GM18858 (cell line): ENCODE data around the gene WDR86.
A peak's percentile ranks its signal among the peaks of the same experiment; 100 is the strongest.

Experiments
- ATAC-seq: cut with Tn5 transposase; IDR thresholded peaks from one replicate; pipeline ENCODE4 v1.9.1; 2021; ENCODE audit not compliant: unreplicated experiment

WDR86 gene

DNA sequence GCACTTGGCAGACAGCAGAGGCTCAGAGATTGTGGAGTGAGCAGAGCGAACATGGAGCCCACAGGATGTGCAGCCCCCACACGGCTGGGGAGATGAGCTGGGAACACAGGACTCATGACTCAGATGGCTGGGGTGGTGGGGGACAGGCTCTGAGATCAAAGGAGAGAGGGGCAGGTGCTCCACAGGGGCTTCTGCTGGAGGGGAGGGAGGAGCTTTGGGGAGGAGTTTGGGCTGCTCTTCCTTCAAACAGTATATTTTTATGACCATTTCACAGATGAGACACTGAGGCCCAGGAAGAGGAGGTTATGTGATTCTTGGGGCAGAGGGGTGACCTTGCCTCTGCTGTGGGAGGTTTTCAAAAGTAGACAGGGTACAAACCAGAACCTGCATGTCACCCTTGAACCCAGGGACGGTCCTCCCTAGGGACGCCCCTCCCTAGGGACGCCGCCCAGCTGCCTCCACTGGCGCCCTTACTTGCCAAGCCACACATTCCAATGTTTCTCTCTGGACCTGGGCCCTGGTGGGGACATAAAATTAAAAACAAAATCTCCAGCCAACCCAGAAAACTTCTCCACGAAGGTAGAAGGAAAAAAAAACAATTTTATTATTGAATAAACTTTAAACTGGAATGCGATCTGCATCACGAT, 31.1 kb upstream of the WDR86 start:
- ATAC-seq, result no peak

DNA sequence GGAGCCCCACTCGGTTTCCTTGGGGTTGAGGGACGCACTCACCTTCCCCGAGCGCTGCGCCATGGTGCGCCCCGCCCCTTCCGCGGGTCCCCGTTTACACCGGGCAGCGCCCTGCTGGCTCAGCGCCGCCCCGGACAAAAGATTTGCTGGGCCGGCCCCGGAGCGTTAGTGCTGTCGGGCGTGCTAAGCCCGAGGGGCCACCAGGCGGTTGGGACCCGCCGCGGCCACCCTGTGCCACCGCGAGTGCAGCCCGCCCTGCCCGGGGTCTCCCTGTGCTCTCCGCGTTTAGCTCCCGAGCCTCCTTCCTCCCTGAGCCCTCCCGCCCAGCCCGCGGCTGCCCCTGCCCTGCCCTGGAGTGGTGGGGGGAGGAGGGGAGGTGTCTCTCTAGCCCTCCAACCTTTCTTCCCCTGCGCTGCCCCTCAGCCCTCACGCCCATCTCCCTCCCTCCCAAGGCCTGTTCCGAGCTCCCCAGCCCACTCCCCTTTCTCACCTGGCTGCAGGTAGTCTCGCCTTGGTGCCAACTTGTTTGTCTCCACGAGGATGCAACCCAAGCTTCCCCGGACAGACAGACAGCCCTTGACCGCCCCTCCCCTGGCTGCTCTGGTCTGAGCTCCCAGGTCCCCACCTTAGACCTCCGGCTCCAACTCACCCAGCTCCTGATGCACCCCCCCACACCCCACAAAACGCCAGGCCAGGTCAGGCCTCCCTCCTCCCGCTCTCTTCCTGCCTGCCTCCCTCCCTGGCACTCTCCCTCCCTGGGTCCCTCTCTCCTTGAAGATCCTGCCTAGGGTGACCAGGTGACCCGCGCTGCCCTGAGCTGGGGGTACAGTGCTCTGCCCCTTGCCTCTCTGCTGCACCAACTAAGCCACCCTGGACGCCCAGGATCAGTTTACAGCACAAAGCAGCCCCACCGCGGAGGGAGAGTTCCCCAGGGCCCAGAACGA, 30.3 kb upstream of the WDR86 start, which contains the start of gene CRYGN:
Gene CRYGN (minus strand): TSS at position 287 of the 944 bp plus-strand sequence. CDS start 224 bp downstream, at position 63.
- ATAC-seq, result no peak

DNA sequence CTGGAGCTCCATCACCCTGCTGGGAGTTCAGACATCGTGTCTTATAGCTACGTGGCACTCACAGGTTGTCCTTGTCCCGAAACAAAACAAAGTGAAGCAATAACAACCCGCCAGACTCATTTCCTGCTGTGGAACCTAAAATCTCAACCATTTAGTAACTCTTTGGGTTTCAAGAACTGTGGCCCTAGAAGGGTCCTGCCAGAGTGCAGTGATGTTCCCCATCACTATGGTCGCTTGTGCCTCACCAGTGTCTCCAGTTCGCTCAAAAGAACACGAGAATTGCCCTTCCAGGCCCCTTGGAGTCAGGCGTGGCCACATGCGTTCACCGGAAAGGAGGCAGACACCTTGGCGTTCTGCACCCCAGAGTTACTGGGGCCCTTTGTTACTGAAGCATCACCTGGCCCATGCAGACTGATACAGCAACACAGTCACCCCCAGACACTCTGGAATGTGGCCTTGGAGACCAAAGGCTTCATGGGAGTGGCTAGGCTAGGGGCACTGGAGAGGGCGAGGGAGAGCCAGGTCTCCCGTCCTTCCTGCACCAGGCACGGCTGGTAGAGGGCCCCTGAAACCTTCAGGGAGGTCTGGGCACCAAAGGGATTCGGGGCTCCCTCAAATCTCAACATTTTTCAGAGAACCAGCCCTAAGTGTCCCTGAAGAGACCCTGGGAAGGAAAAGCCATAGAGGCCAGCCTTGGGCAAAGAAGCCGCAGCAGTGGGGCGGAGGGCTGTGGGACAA, 29.2 kb upstream of the WDR86 start:
- no peak for ATAC-seq

DNA sequence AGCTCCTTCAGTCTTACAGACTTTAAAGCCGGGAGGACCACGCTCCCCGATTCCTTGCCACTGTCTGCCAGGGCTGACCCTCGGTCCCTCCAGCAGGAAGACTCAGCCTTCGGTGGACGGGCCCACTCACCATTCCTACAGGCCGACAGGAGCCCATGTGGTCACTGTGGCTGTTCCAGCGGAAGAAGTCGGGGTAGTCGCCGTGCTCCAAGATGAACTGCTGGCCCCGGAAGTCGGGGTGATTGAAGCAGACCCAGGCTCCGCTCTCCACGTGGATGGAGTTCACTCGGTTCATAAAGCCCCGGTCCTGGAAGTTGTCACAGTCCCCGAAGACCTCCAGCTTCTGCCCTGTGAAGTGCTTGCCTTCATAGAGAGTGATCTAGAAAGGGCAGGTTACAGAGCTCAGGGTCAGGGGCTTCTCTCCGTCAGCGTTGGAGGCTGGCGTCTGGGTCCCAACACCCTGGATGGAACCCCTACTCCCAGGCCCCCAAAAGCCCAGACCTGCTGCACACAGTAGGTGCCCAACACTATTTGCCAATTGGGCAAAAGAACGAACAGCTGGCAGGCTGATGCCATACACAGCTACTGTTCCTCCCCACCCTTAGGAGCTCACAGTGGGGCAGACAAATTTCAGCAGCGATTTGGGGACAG, 28.2 kb upstream of the WDR86 start:
- ATAC-seq, result no peak

DNA sequence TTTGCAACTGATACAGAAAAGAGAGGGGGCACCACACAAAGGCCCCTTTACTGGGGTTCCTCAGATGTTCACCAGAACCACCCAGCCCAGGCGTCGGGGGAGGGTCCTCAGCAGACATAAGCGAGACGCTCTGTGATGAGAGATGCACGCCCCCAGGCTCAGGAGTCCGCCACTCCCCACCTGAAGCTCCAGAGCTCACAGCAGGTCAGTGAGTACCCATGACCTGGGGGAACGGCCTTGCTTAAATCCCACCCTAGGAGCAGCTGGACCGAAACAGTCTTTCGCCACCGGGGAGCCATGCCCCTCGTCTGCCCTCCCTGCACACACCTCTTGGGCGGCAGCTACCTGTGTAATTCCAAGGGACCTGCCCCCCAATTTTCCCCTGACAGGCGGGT, 27.3 kb upstream of the WDR86 start:
- ATAC-seq, result no peak

DNA sequence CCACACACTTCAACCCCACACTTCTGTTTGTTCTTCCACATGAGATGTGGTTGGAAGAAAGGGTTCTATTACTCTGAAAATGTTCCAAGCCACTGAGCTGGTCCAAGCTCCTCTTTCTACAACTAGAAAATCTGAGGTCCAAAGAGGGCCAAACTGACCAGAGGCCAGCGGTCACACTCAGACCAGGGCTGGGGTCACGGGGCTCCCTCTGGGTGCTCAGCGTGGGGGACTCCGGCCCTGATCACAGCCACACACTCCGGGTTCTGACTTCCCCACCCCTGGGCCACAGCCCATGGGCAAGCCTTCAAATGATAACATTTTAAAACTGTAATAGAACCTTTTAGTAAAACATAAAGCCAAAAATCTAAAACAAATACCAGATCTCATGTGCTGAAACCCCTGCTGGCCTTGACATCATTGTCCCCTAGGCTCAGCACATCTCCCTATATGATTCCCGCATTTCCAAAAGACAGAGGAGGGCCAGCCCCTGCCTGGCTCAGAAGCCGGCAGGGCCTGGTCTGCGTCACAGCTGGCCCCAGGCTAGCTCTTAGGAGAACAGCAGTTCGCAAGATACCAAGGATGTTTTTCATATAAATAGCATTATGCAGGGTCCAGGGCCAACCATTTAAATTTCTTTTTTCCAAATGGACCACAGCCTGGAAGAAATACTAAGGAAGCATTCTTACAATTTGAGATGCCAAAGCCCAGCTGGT, 26.8 kb upstream of the WDR86 start:
- ATAC-seq, result no peak

DNA sequence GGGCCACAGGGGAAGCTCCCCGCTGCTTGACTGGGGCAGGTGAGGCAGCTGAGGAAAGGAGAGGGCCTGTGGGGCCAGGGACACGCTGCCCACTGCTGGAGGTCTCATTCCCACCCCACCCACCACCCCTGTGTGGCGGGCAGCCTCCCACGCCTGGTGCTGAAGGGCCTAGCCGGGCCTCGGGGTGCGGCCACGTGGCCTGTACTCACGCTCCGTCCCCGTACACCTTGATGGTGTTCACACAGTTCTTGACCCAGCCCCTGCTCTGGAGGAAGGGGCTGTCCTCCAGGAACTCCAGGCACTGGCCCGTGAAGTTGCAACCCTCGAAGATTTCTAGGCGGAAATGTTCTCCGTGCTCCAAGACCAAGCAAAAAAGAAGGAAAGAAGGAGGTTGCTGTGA, 26.1 kb upstream of the WDR86 start:
- ATAC-seq, result no peak

DNA sequence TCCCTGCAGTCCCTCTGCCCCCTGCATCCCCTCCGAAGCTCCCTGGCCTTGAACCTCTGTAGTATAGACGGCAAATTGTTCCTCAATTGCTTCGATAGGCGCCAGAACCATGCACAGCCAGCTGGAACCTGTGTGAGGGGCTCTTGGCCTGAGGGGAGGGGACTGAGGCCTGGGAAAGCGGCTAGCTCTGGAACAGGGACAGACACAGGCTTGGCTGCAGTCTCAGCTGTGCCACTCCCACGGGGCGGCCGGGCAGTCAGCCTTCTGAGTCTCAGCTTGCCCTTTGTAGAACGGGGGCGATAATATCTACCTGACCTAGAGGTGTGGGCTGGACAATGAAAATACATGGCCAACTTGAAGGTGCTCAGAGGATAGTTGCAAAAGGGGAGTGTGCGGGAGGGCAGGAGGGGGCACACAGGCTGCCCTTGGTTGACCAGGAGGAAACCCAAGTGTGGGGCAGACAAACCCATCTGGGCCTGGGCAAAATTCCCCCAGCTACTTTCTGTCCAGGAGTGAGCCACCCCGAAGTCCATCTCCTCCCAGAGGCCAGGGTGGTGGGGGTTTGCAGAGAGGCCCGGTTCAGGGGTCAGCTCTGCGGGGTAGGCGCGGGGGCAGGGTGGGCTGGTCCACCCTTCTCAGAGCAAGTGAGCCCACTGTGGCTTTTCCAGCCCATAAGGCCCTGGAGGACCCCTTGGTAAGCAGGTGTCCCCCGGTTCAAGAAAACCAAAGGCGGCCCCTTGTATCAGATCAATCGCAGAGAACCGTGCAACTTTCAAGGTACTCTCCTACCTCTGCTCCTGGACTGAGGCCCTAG, 25.5 kb upstream of the WDR86 start:
- no peak for ATAC-seq

DNA sequence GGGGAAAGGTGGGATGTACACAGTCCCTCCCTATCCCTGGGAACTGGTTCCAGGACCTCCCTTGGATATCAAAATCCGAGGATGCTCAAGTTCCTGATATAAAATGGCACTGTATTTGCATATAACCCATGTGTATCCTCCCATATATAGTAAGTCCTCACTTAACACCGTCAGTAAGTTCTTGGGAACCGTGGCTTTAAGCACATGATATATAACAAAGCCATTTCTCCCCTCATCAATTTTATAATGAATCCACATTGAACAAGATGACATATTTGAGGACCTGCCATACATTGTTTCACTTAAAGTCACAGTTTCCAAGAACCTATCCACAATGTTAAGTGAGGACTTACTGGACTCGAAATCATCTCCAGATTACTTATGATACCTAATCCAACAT, 24.7 kb upstream of the WDR86 start:
- no peak for ATAC-seq

DNA sequence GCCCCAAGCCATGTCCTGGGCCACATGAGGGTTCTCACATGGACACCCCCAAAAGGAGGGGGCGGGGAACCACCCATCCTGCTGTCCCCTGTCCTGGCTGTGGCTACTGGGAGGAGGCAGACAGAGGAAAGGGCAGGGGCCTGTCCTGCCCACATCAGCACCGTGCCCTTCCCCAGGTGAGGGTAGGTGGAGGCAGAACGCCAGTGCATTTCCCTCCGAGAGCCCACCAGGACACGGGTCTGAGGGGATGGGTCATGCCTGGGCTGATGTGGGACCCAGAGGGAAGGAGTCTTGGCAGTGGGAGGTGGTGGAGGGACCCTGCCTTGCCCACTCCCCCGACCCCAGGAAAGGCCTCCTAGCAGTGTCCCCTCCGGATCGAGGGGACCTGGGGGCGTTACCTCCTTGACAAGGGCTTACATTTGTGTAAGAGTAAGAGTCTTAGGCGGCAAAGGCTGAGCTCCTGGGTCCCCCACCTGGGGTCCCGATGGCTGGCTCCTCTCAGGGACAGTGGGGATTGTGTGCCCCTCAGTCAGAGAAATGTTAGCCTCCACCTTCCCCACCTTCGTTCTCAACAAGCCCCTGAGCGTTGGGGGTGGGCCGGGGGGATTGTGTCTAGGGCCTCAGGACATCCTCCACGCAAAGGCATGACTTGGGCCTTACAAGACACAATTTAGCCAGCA, 24.0 kb upstream of the WDR86 start:
- ATAC-seq, result no peak

DNA sequence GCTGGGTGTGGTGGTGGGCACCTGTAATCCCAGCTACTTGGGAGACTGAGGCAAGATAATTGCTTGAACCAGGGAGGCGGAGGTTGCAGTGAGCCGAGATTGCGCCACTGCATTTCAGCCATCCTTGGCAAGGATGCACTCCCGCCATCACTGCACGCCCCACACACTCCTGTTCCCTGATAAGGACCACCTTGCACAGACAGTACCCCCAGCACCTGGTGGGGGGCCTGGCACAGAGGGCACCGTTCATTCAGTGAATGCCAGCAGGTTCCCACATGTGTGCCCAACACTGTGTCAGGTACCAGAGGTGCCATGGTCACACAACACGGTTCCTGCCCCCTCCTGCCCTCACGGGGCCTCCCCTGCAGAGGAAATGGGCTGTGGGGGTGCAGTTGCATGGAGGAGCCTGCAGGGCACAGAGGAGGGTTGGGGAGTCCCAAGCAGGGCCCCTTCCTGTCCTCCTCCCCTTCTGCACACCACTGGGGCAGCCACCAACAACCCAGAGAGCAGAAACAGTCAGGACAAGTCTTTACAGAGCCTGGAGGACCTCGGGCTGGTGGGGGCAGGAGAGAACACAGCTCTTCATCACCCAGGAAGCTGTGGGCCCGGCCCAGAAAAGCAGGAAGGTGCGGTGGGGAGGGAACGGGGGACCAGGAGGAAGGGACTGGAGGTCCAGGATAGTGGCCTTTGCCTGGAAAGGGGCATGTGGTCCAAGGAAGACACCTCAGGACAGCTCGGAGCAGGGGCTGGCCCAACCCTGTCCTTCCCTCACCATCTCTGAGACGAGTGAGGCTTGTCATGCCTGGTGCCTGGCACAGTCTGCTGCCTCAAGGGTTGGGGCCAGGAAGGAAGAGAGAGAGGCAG, 23.1 kb upstream of the WDR86 start:
- ATAC-seq, result peak; percentile 53

DNA sequence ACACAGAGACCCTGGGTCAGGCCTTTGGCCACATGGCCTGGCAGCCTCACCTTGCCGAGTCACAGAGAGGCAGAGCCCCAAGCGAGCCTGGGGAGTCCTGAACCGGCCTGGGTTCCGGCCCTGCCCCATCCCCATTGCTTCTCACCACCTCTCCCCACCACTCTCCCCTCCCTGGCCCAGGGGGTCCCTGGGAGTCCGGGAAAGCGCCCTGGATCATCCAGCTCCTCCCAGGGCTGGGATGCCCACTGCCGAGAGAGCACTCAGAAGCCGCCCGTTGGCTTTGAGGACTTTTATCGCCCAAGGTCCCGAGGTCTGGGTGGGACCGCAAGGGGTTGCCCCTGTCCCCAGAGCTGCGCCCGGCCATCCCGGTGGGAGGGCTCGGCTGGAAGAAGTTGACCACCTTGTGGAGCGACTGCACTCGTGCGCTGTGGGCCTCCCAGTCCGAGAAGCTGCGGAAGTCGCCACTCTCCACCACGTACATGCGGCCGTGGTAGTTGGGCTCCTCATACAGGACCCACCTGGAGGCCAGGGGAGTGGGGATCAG, 22.0 kb upstream of the WDR86 start:
- ATAC-seq, result no peak

DNA sequence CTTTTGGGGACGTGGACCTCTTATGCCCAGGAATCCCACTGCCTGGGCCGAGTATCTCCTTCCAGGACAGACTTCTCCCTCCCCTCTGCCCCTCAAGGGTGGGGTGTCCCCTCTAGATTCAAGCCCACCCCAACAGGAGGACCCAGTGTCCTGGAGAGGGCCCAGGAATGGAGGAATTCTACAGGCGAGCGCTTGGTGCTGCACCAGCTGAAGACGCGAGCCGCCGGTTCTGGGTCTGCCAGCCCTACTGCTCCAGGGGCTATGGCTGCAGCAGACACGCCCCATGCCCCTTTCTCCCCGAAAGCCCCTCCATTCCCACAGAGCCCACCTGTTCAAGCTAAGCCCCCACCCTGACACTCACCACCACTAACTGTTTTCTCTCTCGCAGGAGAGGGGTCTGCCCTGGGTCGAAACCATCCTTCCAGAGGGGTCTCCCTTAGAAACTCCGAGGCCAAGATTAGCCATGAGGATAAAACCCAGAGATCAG, 21.5 kb upstream of the WDR86 start:
- ATAC-seq, result no peak

DNA sequence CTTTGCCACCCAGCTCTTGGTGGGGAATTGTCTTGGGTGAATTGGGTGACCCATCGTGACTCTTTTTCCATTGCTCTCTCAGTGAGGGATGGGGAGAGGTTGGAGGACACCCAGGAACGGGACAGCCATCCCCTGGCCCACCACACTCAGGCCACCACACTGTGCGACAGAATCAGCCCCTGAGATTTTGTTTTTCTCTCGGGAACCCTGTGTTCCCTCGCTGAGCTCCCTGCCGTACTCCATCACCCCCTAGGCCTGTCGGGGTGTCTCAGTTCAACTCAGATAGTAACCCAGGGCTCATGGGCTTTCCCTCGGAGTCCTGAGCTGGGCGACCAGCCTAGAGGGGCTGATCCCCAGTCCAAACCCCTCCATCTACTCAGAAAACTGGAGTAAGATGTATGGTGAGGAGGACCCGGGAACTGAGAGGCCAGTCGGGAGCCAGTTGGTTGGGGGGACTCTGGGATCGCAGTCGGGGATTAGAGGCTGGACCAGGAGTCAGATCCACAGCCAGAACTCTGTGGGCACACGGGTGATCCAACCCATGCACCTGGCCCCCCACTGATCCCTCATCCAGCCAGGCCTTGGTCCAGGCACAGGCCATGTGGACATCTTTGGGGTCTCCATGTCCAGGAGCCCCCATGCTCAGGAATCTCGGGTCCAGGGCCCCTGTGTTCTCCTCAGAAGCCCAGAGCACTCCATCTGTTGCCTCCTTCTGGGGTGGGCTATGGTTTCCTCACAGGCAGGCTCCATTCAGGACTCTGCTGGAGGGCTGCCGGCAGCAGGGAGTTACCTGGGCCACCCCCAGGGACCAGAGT, 20.8 kb upstream of the WDR86 start:
- ATAC-seq, result no peak

DNA sequence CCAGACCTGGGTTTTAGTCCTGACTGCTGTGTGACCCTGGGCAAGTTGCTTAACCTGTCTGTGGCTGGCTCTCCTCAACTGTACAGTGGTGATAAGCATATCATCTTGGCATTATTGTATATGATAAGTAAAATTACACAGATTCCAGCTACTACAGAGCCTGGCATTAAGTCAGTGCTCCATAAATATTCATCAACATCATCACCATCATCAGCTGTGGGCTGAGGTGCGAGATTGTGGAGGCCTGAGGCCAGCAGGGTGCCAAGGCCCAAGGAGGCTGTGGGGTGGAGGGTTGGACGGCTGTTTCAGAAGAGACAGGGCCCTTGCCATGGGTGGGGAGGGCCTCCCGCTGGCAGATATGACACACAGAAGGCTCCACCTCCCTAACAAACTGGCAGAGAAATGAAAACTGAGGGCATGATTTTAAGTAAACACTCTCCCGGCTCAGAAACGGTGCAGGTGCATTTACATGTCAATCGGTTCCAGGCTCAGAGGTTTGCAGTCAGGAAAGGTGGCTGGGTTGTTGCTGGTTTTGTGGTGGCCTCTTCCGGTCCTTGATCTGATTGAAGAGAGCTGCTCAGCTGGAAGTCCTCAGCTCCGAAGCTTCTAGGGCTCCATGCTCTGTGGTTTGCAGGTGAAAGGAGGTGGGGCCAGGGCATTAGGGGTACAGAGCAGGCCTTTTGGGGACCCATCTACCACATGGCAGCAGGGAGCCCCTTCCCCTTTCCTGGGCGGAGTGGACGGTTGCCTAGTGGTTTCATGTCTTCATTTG, 19.9 kb upstream of the WDR86 start:
- ATAC-seq, result peak; percentile 58

DNA sequence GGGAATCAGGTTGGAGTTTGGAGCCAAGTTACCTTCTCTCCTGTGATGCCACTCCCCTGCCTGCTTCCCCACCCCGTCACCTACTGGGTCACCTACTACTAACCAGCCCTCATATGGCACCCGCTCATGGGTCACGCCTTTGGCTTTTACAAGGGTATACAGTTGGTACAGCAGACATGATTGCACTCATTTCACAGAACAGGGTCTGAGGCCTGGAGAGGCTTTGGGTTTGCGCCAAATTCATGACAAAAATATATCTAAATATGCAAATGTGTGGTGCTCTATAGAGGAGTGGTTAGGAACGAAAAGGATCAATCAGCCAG, 19.4 kb upstream of the WDR86 start:
- ATAC-seq, result no peak
